AG10803 (cell line): ENCODE data around the gene PTPRM.

Experiments used
- DNase-seq: peaks from one replicate; pipeline ENCODE4 v3.0.0; 2010; ENCODE audit warnings: low read depth
- H3K4me3 ChIP-seq: 2 replicates; pipeline ENCODE4 v1.5.1; 2011; ENCODE audit warnings: mild to moderate bottlenecking, low read length, control low read depth
- CTCF ChIP-seq: conservative IDR thresholded peaks from 2 replicates; pipeline ENCODE4 v1.5.1; 2011; ENCODE audit warnings: mild to moderate bottlenecking, low read length, control low read depth, inconsistent platforms

Gene PTPRM

GRCh38 chr18:8375249-8375648 lies 808.1 kb downstream of the PTPRM start:
- no peak overlapping the region for H3K4me3 ChIP-seq
- TF ChIP-seq CTCF = no peak
- no peak for DNase-seq

- no peak for TF ChIP-seq CTCF
- no peak for DNase-seq
- no peak overlapping the region for H3K4me3 ChIP-seq
Measured at GRCh38 chr18:8376113-8376512, 809.0 kb downstream of the PTPRM start.

DNA sequence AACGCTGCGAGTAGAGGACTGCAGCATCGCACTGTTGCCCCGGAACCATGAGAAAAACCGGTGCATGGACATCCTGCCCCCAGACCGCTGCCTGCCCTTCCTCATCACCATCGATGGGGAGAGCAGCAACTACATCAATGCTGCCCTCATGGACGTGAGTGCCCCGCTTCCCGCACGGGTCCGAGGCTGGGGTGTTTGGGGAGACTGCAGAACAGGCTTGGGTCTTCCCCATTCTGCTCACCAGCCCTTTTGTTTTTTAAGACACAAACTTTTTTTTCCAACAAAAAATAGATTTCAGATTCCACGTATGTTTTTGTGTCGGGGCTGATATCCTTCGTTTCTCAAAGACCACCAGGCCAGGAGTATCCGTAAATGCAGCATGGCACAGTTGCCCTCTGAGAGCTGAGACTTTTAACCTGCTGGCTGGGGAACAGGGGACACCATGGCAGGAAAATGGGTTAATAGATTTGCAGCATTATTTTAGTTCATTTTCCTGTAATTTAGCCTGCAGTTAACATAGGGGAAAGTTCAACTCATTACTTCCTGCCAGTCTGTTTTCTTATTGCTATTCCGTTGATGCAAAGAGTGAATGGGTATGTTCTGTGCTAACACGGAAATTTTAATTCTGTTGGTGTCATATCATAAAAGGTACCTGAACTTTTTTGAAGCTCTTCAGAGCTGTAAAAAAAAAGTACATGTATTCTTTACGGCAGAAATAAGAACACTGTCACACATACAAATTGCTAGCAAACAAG lies 812.2 kb downstream of the PTPRM start:
- DNase-seq = no peak
- TF ChIP-seq CTCF = no peak

DNA sequence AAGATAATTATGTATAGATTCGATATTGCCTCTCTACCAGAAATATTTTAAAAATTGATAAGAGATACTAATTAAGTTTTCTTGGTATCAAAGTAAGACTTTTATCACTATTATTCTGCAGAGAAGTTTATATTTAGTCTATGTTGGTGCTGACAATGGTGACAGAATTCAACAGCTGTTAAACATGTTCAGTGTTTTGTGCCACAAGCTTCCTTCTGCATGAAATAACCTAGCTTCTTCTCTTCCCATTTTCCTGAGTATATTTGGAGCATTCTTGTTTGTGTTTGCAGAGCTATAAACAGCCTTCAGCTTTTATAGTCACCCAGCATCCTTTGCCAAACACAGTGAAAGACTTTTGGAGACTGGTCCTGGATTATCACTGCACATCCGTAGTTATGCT lies 812.9 kb downstream of the PTPRM start:
- no peak overlapping the region for H3K4me3 ChIP-seq
- DNase-seq = no peak
- no peak for TF ChIP-seq CTCF

More for the DNA sequence above, 812.2 kb downstream of the PTPRM start:
- H3K4me3 ChIP-seq = no peak overlapping the region

- DNase-seq = no peak
- H3K4me3 ChIP-seq = no peak overlapping the region
- TF ChIP-seq CTCF = no peak
Measured at GRCh38 chr18:8380926-8381325, 813.8 kb downstream of the PTPRM start.

DNA sequence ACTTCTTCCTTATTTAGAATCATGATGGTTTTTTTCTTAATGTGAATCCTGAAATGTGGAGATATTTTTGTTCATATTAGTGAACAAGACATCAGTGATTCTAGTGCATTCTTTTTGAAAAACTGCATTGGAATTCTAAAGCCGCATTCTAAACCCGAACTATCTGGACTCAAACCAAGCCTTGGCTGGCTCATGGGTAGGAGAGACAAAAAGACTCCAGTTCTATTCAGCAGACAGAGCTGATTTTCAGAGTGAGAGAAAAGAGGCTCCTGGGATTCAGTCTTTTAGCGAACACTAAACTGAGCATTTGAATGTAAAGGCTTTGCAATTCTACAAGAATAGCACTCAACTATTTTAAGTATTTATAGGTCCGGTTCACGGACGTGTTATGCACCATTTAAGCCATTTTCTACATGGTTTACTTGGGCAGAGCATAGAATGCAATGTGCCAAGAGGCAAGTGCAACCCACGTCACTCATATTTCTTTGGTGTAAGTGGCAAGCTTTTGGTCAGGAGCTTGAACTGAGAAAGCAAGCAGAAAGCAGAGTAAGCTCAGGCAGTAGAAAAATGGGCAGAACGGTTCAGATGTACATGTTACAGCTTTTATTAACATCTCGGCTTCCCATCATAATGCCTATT lies 814.8 kb downstream of the PTPRM start:
- no peak for TF ChIP-seq CTCF
- H3K4me3 ChIP-seq = no peak overlapping the region
- DNase-seq = peak; percentile 8

- H3K4me3 ChIP-seq = no peak overlapping the region
- TF ChIP-seq CTCF = no peak
- no peak for DNase-seq
Measured at GRCh38 chr18:8385400-8385799, 818.3 kb downstream of the PTPRM start.
